NCI-H187 treated with DMSO at 0.1 percent for 48 hours (cell line): ENCODE measurements around the gene NTMT1.
"Not testable (repeated sequence)": the region's sequence is repeated elsewhere in the genome, so short reads cannot be mapped to it uniquely, and the experiment has no call there.

Source experiments
- DNase-seq: peaks from one replicate; lab custom pipeline; 2025; lab: John Stamatoyannopoulos, UW

The NTMT1 gene

GRCh38 chr9:129615407-129616285 is 10.3 kb upstream of the NTMT1 start:
- no peak for DNase-seq

- DNase-seq = no peak
These were observed 8.8 kb upstream of the NTMT1 start for GRCh38 chr9:129617167-129617566.

GRCh38 chr9:129619787-129620668 is 5.9 kb upstream of the NTMT1 start:
- DNase-seq = no peak

- DNase-seq = no peak
These were observed 5.2 kb upstream of the NTMT1 start, which contains the start of gene C9orf50 for GRCh38 chr9:129620669-129621295. Gene C9orf50, minus strand, starts transcription at chr9:129621101. Its CDS starts 527 bp downstream, at chr9:129620574.

- no peak for DNase-seq
These were observed 2.6 kb upstream of the NTMT1 start for GRCh38 chr9:129623331-129623730.

- no peak for DNase-seq
These were observed 1.7 kb upstream of the NTMT1 start for GRCh38 chr9:129624168-129624759.

GRCh38 chr9:129624947-129625346 is 1.0 kb upstream of the NTMT1 start:
- no peak for DNase-seq

- DNase-seq = no peak
These were observed 792 bp downstream of the NTMT1 start for GRCh38 chr9:129626625-129627284.

- no peak for DNase-seq
These were observed 1.8 kb downstream of the NTMT1 start for GRCh38 chr9:129627556-129628440.

- no peak for DNase-seq
These were observed 2.7 kb downstream of the NTMT1 start for GRCh38 chr9:129628709-129629108.

- no peak for DNase-seq
These were observed 3.4 kb downstream of the NTMT1 start for GRCh38 chr9:129629251-129629820.

GRCh38 chr9:129630967-129631673 is 5.2 kb downstream of the NTMT1 start:
- no peak for DNase-seq

GRCh38 chr9:129631674-129632129 is 5.7 kb downstream of the NTMT1 start:
- no peak for DNase-seq

GRCh38 chr9:129632460-129632859 is 6.5 kb downstream of the NTMT1 start:
- DNase-seq = no peak

GRCh38 chr9:129633207-129633606 is 7.2 kb downstream of the NTMT1 start:
- DNase-seq = no peak

GRCh38 chr9:129633848-129634247 is 7.9 kb downstream of the NTMT1 start:
- no peak for DNase-seq

GRCh38 chr9:129635099-129636065 is 9.4 kb downstream of the NTMT1 start:
- no peak for DNase-seq

GRCh38 chr9:129636343-129636742 is 10.4 kb downstream of the NTMT1 start:
- not testable (repeated sequence) for DNase-seq
